SU-DHL-6 (cell line): Measurements from ENCODE around the gene RARA.

Experiments
- CTCF ChIP-seq: fragments of 200-600 bp; sonication (generic); IDR thresholded peaks from one replicate; pipeline ENCODE4 v1.5.1; 2017; ENCODE audit warnings: antibody characterized with exemption, mild to moderate bottlenecking, low read length, moderate library complexity; ENCODE audit not compliant: insufficient read depth, poor library complexity, severe bottlenecking
- EZH2phosphoT487 ChIP-seq: fragments of 200-600 bp; sonication (generic), shearing (Covaris generic); conservative IDR thresholded peaks from 2 replicates; pipeline ENCODE4 v1.6.1; 2018; ENCODE audit warnings: mild to moderate bottlenecking, antibody characterized with exemption, low read length, moderate library complexity, mixed read lengths

- TF ChIP-seq EZH2phosphoT487 (no peak), CTCF (no peak)
Observed at GRCh38 chr17:40312893-40313667, 4.1 kb downstream of the RARA start.
